GM12891 (cell line): ENCODE data around the gene SCAI.

Experiments used
- PAX5 ChIP-seq: IDR thresholded peaks from 2 replicates; pipeline ENCODE4 v1.6.1; 2011; ENCODE audit warnings: low read length, moderate library complexity, mild to moderate bottlenecking; ENCODE audit not compliant: insufficient read depth, severe bottlenecking
- POLR2A ChIP-seq: IDR thresholded peaks from 2 replicates; pipeline ENCODE4 v1.6.1; 2011; ENCODE audit warnings: low read depth, low read length, control low read depth
- POLR2AphosphoS5 ChIP-seq: IDR thresholded peaks from 2 replicates; pipeline ENCODE4 v1.6.1; 2011; ENCODE audit warnings: low read depth, low read length, control low read depth
- SPI1 ChIP-seq: IDR thresholded peaks from 2 replicates; pipeline ENCODE4 v1.6.1; 2011; ENCODE audit warnings: low read depth, low read length, control low read depth
- TAF1 ChIP-seq: IDR thresholded peaks from 2 replicates; pipeline ENCODE4 v1.6.1; 2011; ENCODE audit warnings: low read depth, low read length, control low read depth

DNA sequence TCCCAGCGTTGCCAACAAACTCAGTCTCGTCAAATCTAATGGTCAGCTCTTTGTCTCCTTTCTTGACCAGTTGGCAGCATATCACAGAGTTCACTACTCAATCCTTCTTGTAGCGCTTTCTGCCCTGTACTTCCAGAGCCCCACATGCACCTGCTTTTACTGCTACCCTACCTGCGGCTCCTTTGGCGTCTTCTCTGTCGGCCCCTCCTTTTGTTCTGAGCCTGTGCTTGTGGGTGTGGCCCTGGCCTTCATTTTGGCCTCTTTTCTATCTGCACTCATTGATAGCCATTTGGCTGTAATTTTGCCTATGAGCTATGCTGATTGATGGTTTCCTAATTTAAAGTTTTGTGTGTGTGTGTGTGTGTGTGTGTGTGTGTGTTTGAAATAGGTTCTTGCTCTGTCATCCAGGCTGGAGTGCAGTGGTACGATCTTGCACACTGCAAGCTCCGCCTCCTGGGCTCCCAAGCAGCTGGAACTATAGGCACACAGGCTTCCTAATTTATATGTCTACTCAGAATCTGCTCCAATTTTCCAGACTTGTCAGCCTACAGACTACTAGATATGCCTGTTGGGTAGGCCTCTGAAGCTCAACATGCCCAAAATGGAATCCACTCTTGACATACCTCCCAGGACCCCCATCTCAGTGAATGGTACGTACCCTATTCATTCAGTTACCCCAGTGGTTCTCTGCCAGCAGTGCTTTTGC is 249.1 kb downstream of the SCAI start:
- no peak for TF ChIP-seq POLR2A
- no peak for TF ChIP-seq TAF1
- TF ChIP-seq POLR2AphosphoS5: no peak
- no peak for TF ChIP-seq PAX5
- TF ChIP-seq SPI1: no peak
